Right lobe of liver (tissue), 6 donors: ENCODE results near the gene ATXN10. TPM values are rescaled to one million over a fixed set of nuclear protein-coding genes. Genes with fewer than 3 reads are reported as not detected.

Source experiments
- ATAC-seq, 4 donors: fragments of 200-7000 bp; cut with Tn5 transposase; one replicate each; pipeline ENCODE4 v1.9.1; 2020; ENCODE audit warnings: mild to moderate bottlenecking in 4 of 4, moderate library complexity in 4 of 4
- DNase-seq, 3 donors: peaks; one replicate each; pipeline ENCODE4 v3.0.0-alpha.2; 2020
- H3K27ac ChIP-seq, 3 donors: fragments of 200-600 bp; one replicate each; pipeline ENCODE4 v1.8.0; 2022
- H3K27me3 ChIP-seq, 2 donors: fragments of 200-600 bp; one replicate each; pipeline ENCODE4 v1.8.0; 2022
- H3K36me3 ChIP-seq, 4 donors: fragments of 200-600 bp; sonication (generic) in 1 of 4; one replicate each; pipeline versions ENCODE4 v1.5.1 to v1.8.0; 2017 to 2022; ENCODE audit warnings: control low read depth in 1 of 4
- H3K4me1 ChIP-seq, 4 donors: fragments of 200-600 bp; sonication (generic) in 1 of 4; one replicate each; pipeline versions ENCODE4 v1.5.1 to v1.8.0; 2017 to 2022; ENCODE audit warnings: control low read depth in 1 of 4
- H3K4me3 ChIP-seq, 3 donors: fragments of 200-600 bp; one replicate each; pipeline ENCODE4 v1.8.0; 2022
- H3K9me3 ChIP-seq, 4 donors: fragments of 200-600 bp; sonication (generic) in 1 of 4; one replicate each; pipeline versions ENCODE4 v1.5.1 to v1.8.0; 2017 to 2022; ENCODE audit warnings: control low read depth in 1 of 4
- CTCF ChIP-seq, 4 donors: fragments of 200-600 bp in 3 of 4; fragments of 450-650 bp in 1 of 4; IDR thresholded peaks; one replicate each; pipeline versions ENCODE4 v1.5.1 to v1.8.0; 2016 to 2022; ENCODE audit warnings: antibody characterized with exemption in 4 of 4, mild to moderate bottlenecking in 2 of 4
- POLR2A ChIP-seq: fragments of 450-650 bp; IDR thresholded peaks from one replicate; pipeline ENCODE4 v1.6.1; 2017; ENCODE audit warnings: antibody characterized with exemption, mild to moderate bottlenecking
- WGBS: methylation state at CpG from one replicate; pipeline ENCODE4 v1.1.6; 2018; ENCODE audit warnings: low coverage, low lambda C conversion rate; ENCODE audit not compliant: insufficient coverage; ENCODE audit errors: missing lambda C conversion rate; 5-methylcytosine and 5-hydroxymethylcytosine counted together
- intact Hi-C, 2 donors: fragments of 100-400 bp; cut with DNase I; formaldehyde crosslinking; loops; one replicate each; pipeline versions ENCODE4 v1.11.2 to v1.14.1; 2022
- total RNA-seq, 6 experiments: library from RNA; depleted of rRNA in 2 of 6; stranded (reverse); fragments of >200 nt in 2 of 6; fragmentation: NEBNext Ultra II Directional in 3 of 6; extraction: Animal tissue kit (Norgen Biotek cat#: 25700) in 3 of 6; gene quantifications; one replicate each; pipeline versions ENCODE4 v1.1.0 to v1.2.4, GENCODE V29; 2016 to 2023
- donor health status: DM: no; HTN: yes; CAD: no.
- donor health status: DM: no; HTN: no; CAD: no.
- donor health status: DM: no; HTN: no; CAD: no.
- donor health status: DM: no; HTN: yes; CAD: no.
- donor health status: DM: no; HTN: yes; CAD: no.

ATXN10 gene
- total RNA-seq, 6 experiments from 2014 or later, result 70.0 to 118 (median 84.3) TPM

- peaks cover 0 to 14% (median 0%) of the 10 kb centered on the region in 4 donors for H3K4me1 ChIP-seq
- no peaks in the 10 kb centered on the region for H3K27me3 ChIP-seq
- no peaks in the 10 kb centered on the region for H3K36me3 ChIP-seq
- no peak overlapping the region for H3K4me3 ChIP-seq
- TF ChIP-seq POLR2A, result no peak
- peak; percentile 17 to 33 (median 28) for TF ChIP-seq CTCF (IDR thresholded peaks at IDR 0.05)
- intact Hi-C loops, result loop anchor here in 1 of 2 donors (10.0 kb wide), 1 partner anchor 223 kb away; no protein-coding TSS in a partner anchor
- no CpG with 5 or more reads among the region's 87 CpGs for WGBS
- ATAC-seq (peak; percentile 61 to 73 (median 64)), DNase-seq (peak in 2 of 3 donors; percentile 33 to 47)
- H3K27ac ChIP-seq, result no peak overlapping the region
- H3K9me3 ChIP-seq, result no peaks in the 10 kb centered on the region
These were observed 195.7 kb downstream of the ATXN10 start for GRCh38 chr22:45867118-45867905.

- H3K27me3 ChIP-seq, result no peaks in the 10 kb centered on the region
- H3K4me3 ChIP-seq, result no peak overlapping the region
- peaks cover 0 to 14% (median 0%) of the 10 kb centered on the region in 4 donors for H3K4me1 ChIP-seq
- whole genome bisulfite sequencing, result 51% methylated on average over 13 of the region's 20 CpGs
- H3K36me3 ChIP-seq, result no peaks in the 10 kb centered on the region
- DNase-seq, result no peak
- no peak overlapping the region for H3K27ac ChIP-seq
- intact Hi-C loops, result loop anchor here in 1 of 2 donors (10.0 kb wide), 1 partner anchor 223 kb away; no protein-coding TSS in a partner anchor
- peaks cover 0 to 4% (median 0%) of the 10 kb centered on the region in 4 donors for H3K9me3 ChIP-seq
- TF ChIP-seq CTCF (IDR thresholded peaks at IDR 0.05), result no peak
- no peak for TF ChIP-seq POLR2A
- ATAC-seq, result no peak
These were observed 196.4 kb downstream of the ATXN10 start for GRCh38 chr22:45867906-45868555.

- intact Hi-C loops, result loop anchor here in 1 of 2 donors (10.0 kb wide), 1 partner anchor 224 kb away; no protein-coding TSS in a partner anchor
- H3K4me1 ChIP-seq, result peaks cover 0 to 14% (median 0%) of the 10 kb centered on the region in 4 donors
- TF ChIP-seq CTCF (IDR thresholded peaks at IDR 0.05) (no peak), POLR2A (no peak)
- ATAC-seq, result no peak
- no peaks in the 10 kb centered on the region for H3K36me3 ChIP-seq
- H3K4me3 ChIP-seq, result no peak overlapping the region
- H3K9me3 ChIP-seq, result peaks cover 0 to 4% (median 0%) of the 10 kb centered on the region in 4 donors
- H3K27ac ChIP-seq, result no peak overlapping the region
- no peaks in the 10 kb centered on the region for H3K27me3 ChIP-seq
- no peak for DNase-seq
- WGBS, result 75% methylated on average over 10 of the region's 18 CpGs
These were observed 197.1 kb downstream of the ATXN10 start for GRCh38 chr22:45868571-45869339.

DNA sequence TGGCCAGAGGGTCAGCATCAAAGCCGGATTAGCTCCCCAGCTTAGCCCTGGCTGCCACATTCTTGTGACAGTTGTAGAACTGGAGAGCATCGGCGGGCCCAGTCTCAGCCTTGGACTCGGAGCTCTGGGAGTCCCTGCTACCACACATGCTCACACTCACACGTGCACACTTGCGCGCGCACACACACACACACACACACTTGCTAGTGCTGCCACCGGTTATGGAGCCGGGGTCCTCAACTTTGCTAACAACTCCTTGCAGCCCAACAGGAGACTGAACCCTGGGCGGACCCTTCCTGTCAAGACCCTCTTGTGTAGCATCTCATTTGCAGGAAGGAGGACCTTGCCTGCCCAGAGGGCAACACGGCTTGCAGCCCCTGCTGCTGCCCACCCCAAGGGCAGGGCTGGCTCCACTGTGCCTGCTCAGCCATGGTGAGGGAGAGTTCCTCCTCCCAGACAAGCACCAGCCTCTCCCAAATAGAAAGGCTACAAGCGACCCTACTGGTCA is 197.8 kb downstream of the ATXN10 start:
- 80% methylated on average over 1 of the region's 13 CpGs for WGBS
- intact Hi-C loops, result loop anchor here in 1 of 2 donors (10.0 kb wide), 1 partner anchor 225 kb away; no protein-coding TSS in a partner anchor

More for the DNA sequence above, 197.8 kb downstream of the ATXN10 start:
- ATAC-seq, result no peak
- Histone ChIP-seq H3K36me3 (no peaks in the 10 kb centered on the region), H3K4me3 (no peak overlapping the region), H3K27me3 (no peaks in the 10 kb centered on the region), H3K27ac (no peak overlapping the region), H3K4me1 (peaks cover 0 to 14% (median 0%) of the 10 kb centered on the region in 4 donors), H3K9me3 (peaks cover 0 to 4% (median 0%) of the 10 kb centered on the region in 4 donors)
- DNase-seq, result no peak
- no peak for TF ChIP-seq POLR2A
- no peak for TF ChIP-seq CTCF (IDR thresholded peaks at IDR 0.05)
